Measurements from ENCODE around the gene RNF133. TPM values are rescaled to one million over a fixed set of nuclear protein-coding genes. Genes with fewer than 3 reads are reported as not detected.

The RNF133 gene
- total RNA-seq, 1 donor from 2014 or later = not detected

DNA sequence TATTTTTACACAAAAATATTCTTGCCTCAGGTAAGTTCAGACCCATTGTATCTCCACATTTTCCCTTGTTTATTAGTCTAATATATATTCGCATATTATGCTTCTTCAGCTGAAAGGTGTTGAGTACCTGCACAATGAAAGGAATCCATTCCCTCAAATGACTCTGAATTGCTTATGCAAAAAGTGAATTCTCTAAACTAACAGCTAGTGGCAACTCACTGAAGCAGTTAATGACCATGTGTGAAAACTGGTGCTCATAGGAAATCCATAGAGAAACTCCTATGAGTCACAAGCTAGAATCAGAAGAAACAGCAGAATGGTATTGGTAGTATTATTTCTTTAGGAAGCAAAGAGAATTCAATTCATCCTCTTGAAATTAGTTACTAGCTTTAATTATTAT, 37.3 kb upstream of the RNF133 start:
- no peak overlapping the region for H3K27ac Mint-ChIP-seq (ENCODE audit: unreplicated experiment)
- H3K4me3 Mint-ChIP-seq (ENCODE audit: unreplicated experiment) = no peak overlapping the region
- no peaks in the 10 kb centered on the region for H3K9me3 Mint-ChIP-seq (ENCODE audit: unreplicated experiment)

GRCh38 chr7:122727759-122728158, 28.8 kb upstream of the RNF133 start:
- Mint-ChIP-seq H3K4me1 (ENCODE audit: low read depth, unreplicated experiment) (no peaks in the 10 kb centered on the region), H3K27me3 (ENCODE audit: unreplicated experiment) (no peaks in the 10 kb centered on the region), H3K9me3 (ENCODE audit: unreplicated experiment) (no peaks in the 10 kb centered on the region), H3K27ac (ENCODE audit: unreplicated experiment) (no peak overlapping the region), H3K36me3 (ENCODE audit: unreplicated experiment) (no peaks in the 10 kb centered on the region), H3K4me3 (ENCODE audit: unreplicated experiment) (no peak overlapping the region)
- TF ChIP-seq, protein P1, sequence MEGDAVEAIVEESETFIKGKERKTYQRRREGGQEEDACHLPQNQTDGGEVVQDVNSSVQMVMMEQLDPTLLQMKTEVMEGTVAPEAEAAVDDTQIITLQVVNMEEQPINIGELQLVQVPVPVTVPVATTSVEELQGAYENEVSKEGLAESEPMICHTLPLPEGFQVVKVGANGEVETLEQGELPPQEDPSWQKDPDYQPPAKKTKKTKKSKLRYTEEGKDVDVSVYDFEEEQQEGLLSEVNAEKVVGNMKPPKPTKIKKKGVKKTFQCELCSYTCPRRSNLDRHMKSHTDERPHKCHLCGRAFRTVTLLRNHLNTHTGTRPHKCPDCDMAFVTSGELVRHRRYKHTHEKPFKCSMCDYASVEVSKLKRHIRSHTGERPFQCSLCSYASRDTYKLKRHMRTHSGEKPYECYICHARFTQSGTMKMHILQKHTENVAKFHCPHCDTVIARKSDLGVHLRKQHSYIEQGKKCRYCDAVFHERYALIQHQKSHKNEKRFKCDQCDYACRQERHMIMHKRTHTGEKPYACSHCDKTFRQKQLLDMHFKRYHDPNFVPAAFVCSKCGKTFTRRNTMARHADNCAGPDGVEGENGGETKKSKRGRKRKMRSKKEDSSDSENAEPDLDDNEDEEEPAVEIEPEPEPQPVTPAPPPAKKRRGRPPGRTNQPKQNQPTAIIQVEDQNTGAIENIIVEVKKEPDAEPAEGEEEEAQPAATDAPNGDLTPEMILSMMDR (IDR thresholded peaks at IDR 0.05; ENCODE audit: partially characterized antibody, unreplicated experiment) = no peak
- no peak for DNase-seq

More for the DNA sequence above, 37.3 kb upstream of the RNF133 start:
- no peaks in the 10 kb centered on the region for H3K36me3 Mint-ChIP-seq (ENCODE audit: unreplicated experiment)
- TF ChIP-seq, protein P1 (IDR thresholded peaks at IDR 0.05; ENCODE audit: partially characterized antibody, unreplicated experiment) = no peak
- H3K4me1 Mint-ChIP-seq (ENCODE audit: low read depth, unreplicated experiment) = no peaks in the 10 kb centered on the region
- no peak for DNase-seq
- H3K27me3 Mint-ChIP-seq (ENCODE audit: unreplicated experiment) = peaks cover 2% of the 10 kb centered on the region

DNA sequence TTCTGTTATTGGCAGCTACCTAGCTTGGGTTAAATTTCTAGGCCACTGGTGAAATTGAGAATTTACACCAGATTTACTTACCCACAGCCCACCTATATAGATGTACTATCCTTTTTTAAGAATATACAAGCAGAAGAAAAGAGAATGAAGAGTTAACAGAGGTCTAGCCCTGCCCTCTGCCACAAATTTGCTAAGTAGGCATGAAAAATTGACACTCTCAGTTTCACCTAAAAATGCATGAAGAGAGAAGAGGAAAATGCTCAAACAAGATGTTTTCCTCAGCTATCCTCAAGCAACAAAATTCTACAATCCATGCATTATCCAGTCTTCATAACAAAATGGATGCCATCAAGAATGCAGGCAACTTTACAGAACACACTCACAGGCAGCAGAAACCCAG, 28.4 kb upstream of the RNF133 start:
- Mint-ChIP-seq H3K36me3 (ENCODE audit: unreplicated experiment) (no peaks in the 10 kb centered on the region), H3K4me1 (ENCODE audit: low read depth, unreplicated experiment) (no peaks in the 10 kb centered on the region), H3K9me3 (ENCODE audit: unreplicated experiment) (no peaks in the 10 kb centered on the region), H3K27ac (ENCODE audit: unreplicated experiment) (no peak overlapping the region), H3K27me3 (ENCODE audit: unreplicated experiment) (no peaks in the 10 kb centered on the region), H3K4me3 (ENCODE audit: unreplicated experiment) (no peak overlapping the region)
- no peak for DNase-seq
- TF ChIP-seq, protein P1 (IDR thresholded peaks at IDR 0.05; ENCODE audit: partially characterized antibody, unreplicated experiment) = no peak

DNA sequence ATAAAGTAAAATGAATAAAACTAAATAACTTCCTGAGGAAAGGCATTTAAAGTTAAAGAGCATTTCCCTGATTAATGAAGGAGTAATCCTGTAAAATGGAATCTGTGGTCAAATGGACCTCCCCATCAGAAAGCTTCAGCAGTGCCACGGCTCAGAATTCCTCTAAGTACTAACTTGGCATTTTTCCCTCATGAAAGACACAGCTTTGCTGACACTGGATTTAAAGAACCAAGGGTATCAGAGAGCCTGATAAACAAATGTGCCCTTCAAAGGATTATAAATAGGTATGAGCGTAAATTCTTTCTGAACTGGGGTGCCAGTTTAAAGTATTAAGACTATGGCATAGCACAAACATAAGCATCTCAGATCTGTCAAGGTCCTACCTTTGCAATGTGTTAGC, 28.0 kb upstream of the RNF133 start:
- Mint-ChIP-seq H3K27ac (ENCODE audit: unreplicated experiment) (no peak overlapping the region), H3K4me3 (ENCODE audit: unreplicated experiment) (no peak overlapping the region), H3K9me3 (ENCODE audit: unreplicated experiment) (no peaks in the 10 kb centered on the region), H3K4me1 (ENCODE audit: low read depth, unreplicated experiment) (no peaks in the 10 kb centered on the region), H3K27me3 (ENCODE audit: unreplicated experiment) (no peaks in the 10 kb centered on the region), H3K36me3 (ENCODE audit: unreplicated experiment) (no peaks in the 10 kb centered on the region)
- TF ChIP-seq, protein P1 (IDR thresholded peaks at IDR 0.05; ENCODE audit: partially characterized antibody, unreplicated experiment) = no peak
- DNase-seq = no peak

GRCh38 chr7:122724366-122724765, 25.4 kb upstream of the RNF133 start:
- Mint-ChIP-seq H3K27me3 (ENCODE audit: unreplicated experiment) (no peaks in the 10 kb centered on the region), H3K9me3 (ENCODE audit: unreplicated experiment) (no peaks in the 10 kb centered on the region), H3K36me3 (ENCODE audit: unreplicated experiment) (no peaks in the 10 kb centered on the region), H3K4me3 (ENCODE audit: unreplicated experiment) (no peak overlapping the region), H3K4me1 (ENCODE audit: low read depth, unreplicated experiment) (no peaks in the 10 kb centered on the region), H3K27ac (ENCODE audit: unreplicated experiment) (no peak overlapping the region)
- TF ChIP-seq, protein P1 (IDR thresholded peaks at IDR 0.05; ENCODE audit: partially characterized antibody, unreplicated experiment) = no peak
- no peak for DNase-seq
